Measurements from ENCODE around the gene MSI2.

The MSI2 gene

GRCh38 chr17:57560319-57560705 is 304.0 kb downstream of the MSI2 start:
- DNase-seq, result no peak
- peaks cover 63% of the 10 kb centered on the region for H3K36me3 ChIP-seq
- no peak for TF ChIP-seq CTCF (IDR thresholded peaks at IDR 0.05; ENCODE audit: low read depth, low read length)
- no peak overlapping the region for H3K4me3 ChIP-seq (ENCODE audit: low read depth, low read length)
- no peaks in the 10 kb centered on the region for H3K27me3 ChIP-seq (ENCODE audit: insufficient read depth, low read depth, severe bottlenecking)
- no peak overlapping the region for H3K27ac ChIP-seq
- no peaks in the 10 kb centered on the region for H3K9me3 ChIP-seq (ENCODE audit: severe bottlenecking)

GRCh38 chr17:57561072-57561861 is 304.9 kb downstream of the MSI2 start:
- Histone ChIP-seq H3K9me3 (ENCODE audit: severe bottlenecking) (no peaks in the 10 kb centered on the region), H3K4me3 (ENCODE audit: low read depth, low read length) (no peak overlapping the region), H3K27me3 (ENCODE audit: insufficient read depth, low read depth, severe bottlenecking) (no peaks in the 10 kb centered on the region), H3K36me3 (peaks cover 62% of the 10 kb centered on the region), H3K27ac (peak overlapping the region; percentile 36)
- no peak for TF ChIP-seq CTCF (IDR thresholded peaks at IDR 0.05; ENCODE audit: low read depth, low read length)
- DNase-seq, result no peak

GRCh38 chr17:57562184-57562698 is 305.9 kb downstream of the MSI2 start:
- H3K36me3 ChIP-seq, result peaks cover 66% of the 10 kb centered on the region
- H3K27me3 ChIP-seq (ENCODE audit: insufficient read depth, low read depth, severe bottlenecking), result no peaks in the 10 kb centered on the region
- H3K27ac ChIP-seq, result peak overlapping the region; percentile 8; the same call in 1 of the 2 replicates
- no peak overlapping the region for H3K4me3 ChIP-seq (ENCODE audit: low read depth, low read length)
- no peaks in the 10 kb centered on the region for H3K9me3 ChIP-seq (ENCODE audit: severe bottlenecking)
- DNase-seq, result peak; percentile 42
- TF ChIP-seq CTCF (IDR thresholded peaks at IDR 0.05; ENCODE audit: low read depth, low read length), result no peak

GRCh38 chr17:57563958-57564357 is 307.6 kb downstream of the MSI2 start:
- TF ChIP-seq CTCF (IDR thresholded peaks at IDR 0.05; ENCODE audit: low read depth, low read length), result no peak
- Histone ChIP-seq H3K27ac (no peak overlapping the region; the same call in 1 of the 2 replicates), H3K9me3 (ENCODE audit: severe bottlenecking) (no peaks in the 10 kb centered on the region), H3K4me3 (ENCODE audit: low read depth, low read length) (no peak overlapping the region), H3K27me3 (ENCODE audit: insufficient read depth, low read depth, severe bottlenecking) (no peaks in the 10 kb centered on the region), H3K36me3 (peaks cover 50% of the 10 kb centered on the region)
- no peak for DNase-seq

GRCh38 chr17:57565176-57565575 is 308.9 kb downstream of the MSI2 start:
- Histone ChIP-seq H3K4me3 (ENCODE audit: low read depth, low read length) (no peak overlapping the region), H3K36me3 (peaks cover 41% of the 10 kb centered on the region), H3K9me3 (ENCODE audit: severe bottlenecking) (no peaks in the 10 kb centered on the region), H3K27me3 (ENCODE audit: insufficient read depth, low read depth, severe bottlenecking) (no peaks in the 10 kb centered on the region), H3K27ac (no peak overlapping the region)
- no peak for TF ChIP-seq CTCF (IDR thresholded peaks at IDR 0.05; ENCODE audit: low read depth, low read length)
- DNase-seq, result no peak
